ENCODE data around the gene TMEM272.

TMEM272 gene

GRCh38 chr13:51844862-51845573, at the start of gene TMEM272:
Gene TMEM272, minus strand, starts transcription at chr13:51845177. Its CDS starts 6,647 bp downstream, at chr13:51838530.
- Histone ChIP-seq H3K9ac (ENCODE audit: insufficient read length) (peak within 1 kb of the TSS; percentile 66), H3K4me3 (peak within 1 kb of the TSS; percentile 79), H3K27ac (no peak within 1 kb of the TSS), H3K36me3 (ENCODE audit: insufficient read depth, low read length) (no peaks in the 10 kb centered on the region), H3K9me3 (ENCODE audit: low read depth, low read length) (no peaks in the 10 kb centered on the region)
- no peak for TF ChIP-seq EZH2 (IDR thresholded peaks at IDR 0.05)
- TF ChIP-seq FOXP2 (optimal IDR thresholded peaks at IDR 0.05; ENCODE audit: control extremely low read depth, extremely low read length, insufficient read depth): no peak
- TF ChIP-seq POLR2AphosphoS5 (IDR thresholded peaks at IDR 0.05; ENCODE audit: borderline replicate concordance, low read depth, low read length): peak; percentile 25; the same call in 1 of the 2 replicates
- no peak for DNase-seq (ENCODE audit: low read depth, low spot score)

- TF ChIP-seq EZH2 (IDR thresholded peaks at IDR 0.05) (no peak), POLR2AphosphoS5 (IDR thresholded peaks at IDR 0.05; ENCODE audit: borderline replicate concordance, low read depth, low read length) (no peak), FOXP2 (optimal IDR thresholded peaks at IDR 0.05; ENCODE audit: control extremely low read depth, extremely low read length, insufficient read depth) (no peak)
- Histone ChIP-seq H3K9me3 (ENCODE audit: low read depth, low read length) (no peaks in the 10 kb centered on the region), H3K27ac (no peak overlapping the region), H3K9ac (ENCODE audit: insufficient read length) (no peak overlapping the region), H3K4me3 (no peak overlapping the region), H3K36me3 (ENCODE audit: insufficient read depth, low read length) (no peaks in the 10 kb centered on the region)
- DNase-seq (ENCODE audit: low read depth, low spot score): no peak
These were observed 49.3 kb upstream of the TMEM272 start for GRCh38 chr13:51894239-51894638.

GRCh38 chr13:51892657-51893056, 47.7 kb upstream of the TMEM272 start:
- H3K4me3 ChIP-seq: no peak overlapping the region
- no peak for DNase-seq (ENCODE audit: low read depth, low spot score)
- H3K27ac ChIP-seq: no peak overlapping the region
- H3K36me3 ChIP-seq (ENCODE audit: insufficient read depth, low read length): no peaks in the 10 kb centered on the region
- TF ChIP-seq POLR2AphosphoS5 (IDR thresholded peaks at IDR 0.05; ENCODE audit: borderline replicate concordance, low read depth, low read length) (no peak), FOXP2 (optimal IDR thresholded peaks at IDR 0.05; ENCODE audit: control extremely low read depth, extremely low read length, insufficient read depth) (no peak), EZH2 (IDR thresholded peaks at IDR 0.05) (no peak)
- no peaks in the 10 kb centered on the region for H3K9me3 ChIP-seq (ENCODE audit: low read depth, low read length)
- no peak overlapping the region for H3K9ac ChIP-seq (ENCODE audit: insufficient read length)

GRCh38 chr13:51887468-51887867, 42.5 kb upstream of the TMEM272 start:
- no peak overlapping the region for H3K4me3 ChIP-seq
- no peak for DNase-seq (ENCODE audit: low read depth, low spot score)
- H3K9me3 ChIP-seq (ENCODE audit: low read depth, low read length): no peaks in the 10 kb centered on the region
- H3K27ac ChIP-seq: no peak overlapping the region
- no peaks in the 10 kb centered on the region for H3K36me3 ChIP-seq (ENCODE audit: insufficient read depth, low read length)
- TF ChIP-seq FOXP2 (optimal IDR thresholded peaks at IDR 0.05; ENCODE audit: control extremely low read depth, extremely low read length, insufficient read depth) (no peak), EZH2 (IDR thresholded peaks at IDR 0.05) (no peak), POLR2AphosphoS5 (IDR thresholded peaks at IDR 0.05; ENCODE audit: borderline replicate concordance, low read depth, low read length) (no peak)
- H3K9ac ChIP-seq (ENCODE audit: insufficient read length): no peak overlapping the region

GRCh38 chr13:51885651-51886050, 40.7 kb upstream of the TMEM272 start:
- H3K4me3 ChIP-seq: no peak overlapping the region

GRCh38 chr13:51883226-51883600, 38.2 kb upstream of the TMEM272 start:
- Histone ChIP-seq H3K4me3 (no peak overlapping the region), H3K9me3 (ENCODE audit: low read depth, low read length) (no peaks in the 10 kb centered on the region), H3K9ac (ENCODE audit: insufficient read length) (no peak overlapping the region), H3K27ac (no peak overlapping the region), H3K36me3 (ENCODE audit: insufficient read depth, low read length) (no peaks in the 10 kb centered on the region)
- TF ChIP-seq EZH2 (IDR thresholded peaks at IDR 0.05) (no peak), FOXP2 (optimal IDR thresholded peaks at IDR 0.05; ENCODE audit: control extremely low read depth, extremely low read length, insufficient read depth) (no peak), POLR2AphosphoS5 (IDR thresholded peaks at IDR 0.05; ENCODE audit: borderline replicate concordance, low read depth, low read length) (no peak)
- DNase-seq (ENCODE audit: low read depth, low spot score): no peak

More at GRCh38 chr13:51885651-51886050, 40.7 kb upstream of the TMEM272 start:
- no peak for DNase-seq (ENCODE audit: low read depth, low spot score)
- H3K9ac ChIP-seq (ENCODE audit: insufficient read length): no peak overlapping the region
- H3K27ac ChIP-seq: no peak overlapping the region
- no peaks in the 10 kb centered on the region for H3K36me3 ChIP-seq (ENCODE audit: insufficient read depth, low read length)
- no peaks in the 10 kb centered on the region for H3K9me3 ChIP-seq (ENCODE audit: low read depth, low read length)
- TF ChIP-seq FOXP2 (optimal IDR thresholded peaks at IDR 0.05; ENCODE audit: control extremely low read depth, extremely low read length, insufficient read depth): no peak
- no peak for TF ChIP-seq POLR2AphosphoS5 (IDR thresholded peaks at IDR 0.05; ENCODE audit: borderline replicate concordance, low read depth, low read length)
- no peak for TF ChIP-seq EZH2 (IDR thresholded peaks at IDR 0.05)

GRCh38 chr13:51882570-51883225, 37.7 kb upstream of the TMEM272 start:
- no peaks in the 10 kb centered on the region for H3K9me3 ChIP-seq (ENCODE audit: low read depth, low read length)
- TF ChIP-seq EZH2 (IDR thresholded peaks at IDR 0.05) (no peak), FOXP2 (optimal IDR thresholded peaks at IDR 0.05; ENCODE audit: control extremely low read depth, extremely low read length, insufficient read depth) (no peak), POLR2AphosphoS5 (IDR thresholded peaks at IDR 0.05; ENCODE audit: borderline replicate concordance, low read depth, low read length) (no peak)
- no peak overlapping the region for H3K9ac ChIP-seq (ENCODE audit: insufficient read length)
- H3K36me3 ChIP-seq (ENCODE audit: insufficient read depth, low read length): no peaks in the 10 kb centered on the region
- H3K4me3 ChIP-seq: no peak overlapping the region
- DNase-seq (ENCODE audit: low read depth, low spot score): no peak
- no peak overlapping the region for H3K27ac ChIP-seq

GRCh38 chr13:51881296-51881695, 36.3 kb upstream of the TMEM272 start:
- no peaks in the 10 kb centered on the region for H3K36me3 ChIP-seq (ENCODE audit: insufficient read depth, low read length)
- no peak overlapping the region for H3K9ac ChIP-seq (ENCODE audit: insufficient read length)
- no peak overlapping the region for H3K27ac ChIP-seq
- no peak for DNase-seq (ENCODE audit: low read depth, low spot score)
- no peaks in the 10 kb centered on the region for H3K9me3 ChIP-seq (ENCODE audit: low read depth, low read length)
- no peak overlapping the region for H3K4me3 ChIP-seq
- TF ChIP-seq POLR2AphosphoS5 (IDR thresholded peaks at IDR 0.05; ENCODE audit: borderline replicate concordance, low read depth, low read length) (no peak), EZH2 (IDR thresholded peaks at IDR 0.05) (no peak), FOXP2 (optimal IDR thresholded peaks at IDR 0.05; ENCODE audit: control extremely low read depth, extremely low read length, insufficient read depth) (no peak)

All from SK-N-MC (cell line).